Measurements from ENCODE around the gene UBTF.
A peak's percentile ranks its signal among the peaks of the same experiment; 100 is the strongest.

The UBTF gene

GRCh38 chr17:44214230-44214494 is 5.3 kb downstream of the UBTF start:
- Mint-ChIP-seq H3K36me3 (ENCODE audit: insufficient read depth) (peaks cover 71% of the 10 kb centered on the region), H3K4me3 (peak overlapping the region in 1 of 2 donors; percentile 10), H3K27me3 (no peaks in the 10 kb centered on the region), H3K9me3 (no peaks in the 10 kb centered on the region), H3K27ac (peak overlapping the region; percentile 57 to 67), H3K4me1 (ENCODE audit: low read depth in 2 of 2) (peaks cover 34 to 49% of the 10 kb centered on the region in 2 donors)
- DNase-seq (no peak), ATAC-seq (replicated peaks) (no peak)

GRCh38 chr17:44213403-44214229 is 5.9 kb downstream of the UBTF start:
- ATAC-seq (replicated peaks) (no peak), DNase-seq (no peak)
- peaks cover 77% of the 10 kb centered on the region for H3K36me3 Mint-ChIP-seq (ENCODE audit: insufficient read depth)
- no peaks in the 10 kb centered on the region for H3K9me3 Mint-ChIP-seq
- H3K4me1 Mint-ChIP-seq (ENCODE audit: low read depth in 2 of 2): peaks cover 34 to 49% of the 10 kb centered on the region in 2 donors
- peak overlapping the region; percentile 10 to 27 for H3K4me3 Mint-ChIP-seq
- no peaks in the 10 kb centered on the region for H3K27me3 Mint-ChIP-seq
- H3K27ac Mint-ChIP-seq: peak overlapping the region; percentile 57 to 67

GRCh38 chr17:44212507-44213402 is 6.7 kb downstream of the UBTF start:
- no peaks in the 10 kb centered on the region for H3K27me3 Mint-ChIP-seq
- H3K4me3 Mint-ChIP-seq: peak overlapping the region in 1 of 2 donors; percentile 27
- DNase-seq: no peak
- no peak for ATAC-seq (replicated peaks)
- peaks cover 33 to 50% of the 10 kb centered on the region in 2 donors for H3K4me1 Mint-ChIP-seq (ENCODE audit: low read depth in 2 of 2)
- H3K36me3 Mint-ChIP-seq (ENCODE audit: insufficient read depth): peaks cover 78% of the 10 kb centered on the region
- peak overlapping the region in 1 of 2 donors; percentile 57 for H3K27ac Mint-ChIP-seq
- H3K9me3 Mint-ChIP-seq: no peaks in the 10 kb centered on the region

GRCh38 chr17:44211281-44212265 is 7.9 kb downstream of the UBTF start:
- Mint-ChIP-seq H3K36me3 (ENCODE audit: insufficient read depth) (peaks cover 85% of the 10 kb centered on the region), H3K27me3 (no peaks in the 10 kb centered on the region), H3K9me3 (no peaks in the 10 kb centered on the region), H3K4me1 (ENCODE audit: low read depth in 2 of 2) (peaks cover 23 to 42% of the 10 kb centered on the region in 2 donors), H3K4me3 (peak overlapping the region in 1 of 2 donors; percentile 27), H3K27ac (peak overlapping the region; percentile 35 to 57)
- DNase-seq: no peak
- ATAC-seq (replicated peaks): no peak

GRCh38 chr17:44210342-44211192 is 8.9 kb downstream of the UBTF start:
- peak overlapping the region; percentile 58 to 70 for H3K4me3 Mint-ChIP-seq
- H3K4me1 Mint-ChIP-seq (ENCODE audit: low read depth in 2 of 2): peaks cover 16 to 32% of the 10 kb centered on the region in 2 donors
- H3K27ac Mint-ChIP-seq: peak overlapping the region; percentile 77 to 84
- H3K36me3 Mint-ChIP-seq (ENCODE audit: insufficient read depth): peaks cover 87% of the 10 kb centered on the region
- H3K27me3 Mint-ChIP-seq: no peaks in the 10 kb centered on the region
- H3K9me3 Mint-ChIP-seq: no peaks in the 10 kb centered on the region
- ATAC-seq (replicated peaks) (peak; percentile 99), DNase-seq (peak; percentile 90 to 95 (median 92))

GRCh38 chr17:44209786-44210341 is 9.6 kb downstream of the UBTF start:
- Mint-ChIP-seq H3K36me3 (ENCODE audit: insufficient read depth) (peaks cover 86% of the 10 kb centered on the region), H3K4me1 (ENCODE audit: low read depth in 2 of 2) (peaks cover 16 to 27% of the 10 kb centered on the region in 2 donors), H3K27ac (peak overlapping the region; percentile 77 to 84), H3K27me3 (no peaks in the 10 kb centered on the region), H3K9me3 (no peaks in the 10 kb centered on the region), H3K4me3 (peak overlapping the region; percentile 58 to 70)
- DNase-seq (no peak), ATAC-seq (replicated peaks) (peak; percentile 6)

- H3K4me1 Mint-ChIP-seq (ENCODE audit: low read depth in 2 of 2): peaks cover 22 to 26% of the 10 kb centered on the region in 2 donors
- no peak overlapping the region for H3K4me3 Mint-ChIP-seq
- H3K27ac Mint-ChIP-seq: peak overlapping the region in 1 of 2 donors; percentile 81
- DNase-seq (no peak), ATAC-seq (replicated peaks) (no peak)
- no peaks in the 10 kb centered on the region for H3K27me3 Mint-ChIP-seq
- H3K36me3 Mint-ChIP-seq (ENCODE audit: insufficient read depth): peaks cover 71% of the 10 kb centered on the region
- no peaks in the 10 kb centered on the region for H3K9me3 Mint-ChIP-seq
Measured at GRCh38 chr17:44207743-44208142, 11.7 kb downstream of the UBTF start.

GRCh38 chr17:44207319-44207718 is 12.2 kb downstream of the UBTF start:
- Mint-ChIP-seq H3K36me3 (ENCODE audit: insufficient read depth) (peaks cover 69% of the 10 kb centered on the region), H3K4me3 (no peak overlapping the region)

GRCh38 chr17:44206825-44207155 is 12.7 kb downstream of the UBTF start:
- Mint-ChIP-seq H3K4me3 (no peak overlapping the region), H3K36me3 (ENCODE audit: insufficient read depth) (peaks cover 66% of the 10 kb centered on the region), H3K9me3 (no peaks in the 10 kb centered on the region), H3K4me1 (ENCODE audit: low read depth in 2 of 2) (peaks cover 22 to 26% of the 10 kb centered on the region in 2 donors), H3K27me3 (no peaks in the 10 kb centered on the region), H3K27ac (peak overlapping the region in 1 of 2 donors; percentile 71)
- ATAC-seq (replicated peaks) (no peak), DNase-seq (no peak)

More at GRCh38 chr17:44207319-44207718, 12.2 kb downstream of the UBTF start:
- no peaks in the 10 kb centered on the region for H3K27me3 Mint-ChIP-seq
- no peaks in the 10 kb centered on the region for H3K9me3 Mint-ChIP-seq
- ATAC-seq (replicated peaks) (no peak), DNase-seq (no peak)
- peak overlapping the region in 1 of 2 donors; percentile 81 for H3K27ac Mint-ChIP-seq
- peaks cover 22 to 26% of the 10 kb centered on the region in 2 donors for H3K4me1 Mint-ChIP-seq (ENCODE audit: low read depth in 2 of 2)

GRCh38 chr17:44205962-44206824 is 13.3 kb downstream of the UBTF start:
- ATAC-seq (replicated peaks): no peak
- no peak for DNase-seq
- Mint-ChIP-seq H3K4me3 (no peak overlapping the region), H3K4me1 (ENCODE audit: low read depth in 2 of 2) (peaks cover 19 to 24% of the 10 kb centered on the region in 2 donors), H3K36me3 (ENCODE audit: insufficient read depth) (peaks cover 60% of the 10 kb centered on the region), H3K27me3 (no peaks in the 10 kb centered on the region), H3K9me3 (no peaks in the 10 kb centered on the region), H3K27ac (peak overlapping the region; percentile 65 to 71)

- Mint-ChIP-seq H3K27ac (no peak overlapping the region), H3K4me1 (ENCODE audit: low read depth in 2 of 2) (peaks cover 24 to 27% of the 10 kb centered on the region in 2 donors), H3K27me3 (no peaks in the 10 kb centered on the region), H3K9me3 (no peaks in the 10 kb centered on the region), H3K4me3 (no peak overlapping the region), H3K36me3 (ENCODE audit: insufficient read depth) (peaks cover 55% of the 10 kb centered on the region)
- DNase-seq: no peak
- ATAC-seq (replicated peaks): no peak
Measured at GRCh38 chr17:44204441-44204882, 15.0 kb downstream of the UBTF start.
